ENCODE data around the gene PDE4C. TPM values are rescaled to one million over a fixed set of nuclear protein-coding genes. Genes with fewer than 3 reads are reported as not detected.

PDE4C gene
- total RNA-seq, 1 experiment from 2014 or later, result 0.42 TPM

DNA sequence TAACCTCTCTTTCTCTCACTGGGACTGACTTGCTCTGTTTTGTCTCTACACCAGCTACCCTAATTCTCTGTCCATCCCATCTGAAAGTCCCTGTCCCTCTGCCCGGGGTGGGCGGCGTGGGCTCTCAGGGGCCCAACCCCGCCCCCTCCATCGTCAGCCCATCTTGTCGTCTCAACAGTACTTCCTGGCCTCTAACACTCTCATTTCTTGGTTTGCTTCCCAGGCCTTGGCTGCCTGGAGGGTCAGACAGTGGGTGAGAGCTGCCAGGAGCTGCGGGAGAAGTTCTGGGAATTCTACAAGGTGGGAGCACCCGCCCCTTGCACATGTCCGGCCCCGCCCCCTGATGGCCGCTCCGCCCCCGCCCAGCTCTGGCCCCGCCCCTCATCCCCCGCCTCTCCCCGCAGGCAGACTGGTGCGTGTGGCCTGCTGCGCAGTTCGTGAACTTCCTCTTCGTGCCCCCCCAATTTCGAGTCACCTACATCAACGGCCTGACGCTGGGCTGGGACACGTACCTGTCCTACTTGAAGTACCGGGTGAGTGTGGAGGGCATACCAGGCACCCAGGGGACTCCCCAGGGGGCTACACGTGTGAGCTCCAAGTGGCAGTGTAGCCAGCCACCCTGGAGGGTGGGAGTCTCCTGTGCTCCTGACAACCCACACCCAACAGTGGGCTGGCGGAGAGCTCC is 31.5 kb downstream of the PDE4C start:
- H3K9me3 Mint-ChIP-seq (ENCODE audit: unreplicated experiment), result no peaks in the 10 kb centered on the region
- H3K27ac Mint-ChIP-seq (ENCODE audit: low read depth, unreplicated experiment), result no peak overlapping the region
- intact Hi-C loops (cut with micrococcal nuclease), result no loop called here
- POLR2A ChIA-PET, result interaction anchor here (0.7 to 4.9 kb wide), 5 partner anchors 9 to 86 kb away, joined by 3 to 147 read pairs (median 12); partner anchors contain the start of genes JUND and RAB3A
- no peaks in the 10 kb centered on the region for H3K27me3 Mint-ChIP-seq (ENCODE audit: insufficient read depth, unreplicated experiment)
- TF ChIP-seq CTCF (IDR thresholded peaks at IDR 0.05; ENCODE audit: unreplicated experiment), result no peak
- peak overlapping the region; percentile 78 for H3K4me3 Mint-ChIP-seq (ENCODE audit: unreplicated experiment)
- H3K4me1 Mint-ChIP-seq (ENCODE audit: insufficient read depth, unreplicated experiment), result peaks cover 12% of the 10 kb centered on the region
- DNase-seq (ENCODE audit: unreplicated experiment), result peak; percentile 65
- H3K36me3 Mint-ChIP-seq (ENCODE audit: insufficient read depth, unreplicated experiment), result peaks cover 31% of the 10 kb centered on the region
- CTCF ChIA-PET, result interaction anchor here (0.6 to 1.5 kb wide), 3 partner anchors 29 to 134 kb away, joined by 3 to 5 read pairs (median 4); no protein-coding TSS in a partner anchor
- BruUV-seq (replicated peaks), result no TSS peak

DNA sequence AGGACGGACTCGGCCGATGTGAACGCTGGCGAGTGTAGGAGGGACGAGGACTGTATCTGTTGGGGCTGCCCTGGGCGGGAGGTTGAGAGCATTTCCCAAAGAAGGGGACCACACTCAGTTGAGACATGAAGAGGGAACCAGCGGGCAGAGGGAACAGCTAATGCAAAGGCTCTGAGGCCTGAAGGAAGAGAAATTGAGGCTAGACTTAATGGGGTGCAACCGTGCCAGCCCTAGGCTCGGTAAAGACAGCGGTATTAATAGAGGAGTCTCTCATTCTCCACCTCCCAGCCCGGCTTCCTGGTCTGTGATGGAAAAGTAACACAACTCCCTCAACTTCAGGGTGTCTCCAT is 32.1 kb downstream of the PDE4C start:
- Mint-ChIP-seq H3K4me3 (ENCODE audit: unreplicated experiment) (peak overlapping the region; percentile 78), H3K36me3 (ENCODE audit: insufficient read depth, unreplicated experiment) (peaks cover 29% of the 10 kb centered on the region), H3K27ac (ENCODE audit: low read depth, unreplicated experiment) (no peak overlapping the region), H3K27me3 (ENCODE audit: insufficient read depth, unreplicated experiment) (no peaks in the 10 kb centered on the region), H3K9me3 (ENCODE audit: unreplicated experiment) (no peaks in the 10 kb centered on the region), H3K4me1 (ENCODE audit: insufficient read depth, unreplicated experiment) (peaks cover 12% of the 10 kb centered on the region)
- no TSS peak for BruUV-seq (replicated peaks)
- ChIA-PET CTCF (interaction anchor here (0.7 to 1.5 kb wide), 3 partner anchors 9 to 134 kb away, joined by 3 to 5 read pairs (median 4); no protein-coding TSS in a partner anchor), POLR2A (interaction anchor here (0.7 to 4.9 kb wide), 7 partner anchors 10 to 86 kb away, joined by 3 to 147 read pairs (median 12); partner anchors contain the start of genes JUND and RAB3A)
- DNase-seq (ENCODE audit: unreplicated experiment), result no peak
- intact Hi-C loops (cut with micrococcal nuclease), result no loop called here
- TF ChIP-seq CTCF (IDR thresholded peaks at IDR 0.05; ENCODE audit: unreplicated experiment), result no peak

DNA sequence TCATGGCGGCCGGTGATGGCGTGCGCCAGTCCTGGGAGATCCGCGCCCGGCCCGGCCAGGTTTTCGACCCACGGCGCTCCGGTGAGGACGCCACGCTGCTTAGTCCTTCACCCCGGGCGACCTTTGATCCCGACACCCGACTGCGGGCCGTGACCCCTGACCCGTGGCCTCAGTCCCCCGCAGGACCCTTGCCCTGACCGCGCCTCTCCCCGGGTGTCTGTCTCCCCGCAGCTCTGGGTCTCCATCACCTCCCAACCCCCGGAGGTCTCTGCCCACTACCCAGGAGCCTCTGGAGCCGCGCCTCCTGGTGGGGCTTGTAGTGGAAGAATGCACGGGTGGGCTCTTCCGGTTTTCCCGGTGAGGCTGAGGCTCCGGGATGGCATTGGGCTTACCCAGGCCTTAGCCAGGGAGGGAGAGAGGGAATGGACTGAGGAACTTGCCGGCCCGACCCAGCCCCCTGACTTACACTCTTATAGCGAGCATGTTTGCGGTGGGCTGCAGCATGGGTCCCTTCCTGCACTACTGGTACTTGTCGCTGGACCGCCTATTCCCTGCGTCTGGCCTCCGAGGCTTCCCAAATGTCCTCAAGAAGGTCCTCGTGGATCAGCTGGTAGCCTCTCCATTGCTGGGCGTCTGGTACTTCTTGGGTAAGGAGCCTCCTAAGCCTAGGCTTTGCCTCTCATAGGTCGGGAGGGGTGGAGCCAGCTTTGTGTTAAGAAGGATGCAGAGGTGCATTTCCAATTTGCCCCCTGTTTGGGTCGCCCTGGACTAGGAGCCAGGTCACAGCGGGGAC is 32.7 kb downstream of the PDE4C start:
- POLR2A ChIA-PET, result interaction anchor here (0.6 to 4.9 kb wide), 36 partner anchors 11 to 888 kb away, joined by 3 to 147 read pairs (median 4); partner anchors contain the start of genes CCDC124, GDF15, IFI30 and IQCN
- intact Hi-C loops (cut with micrococcal nuclease), result loop anchor here (2.0 kb wide), 1 partner anchor 217 kb away; no protein-coding TSS in a partner anchor
- Mint-ChIP-seq H3K4me1 (ENCODE audit: insufficient read depth, unreplicated experiment) (peaks cover 12% of the 10 kb centered on the region), H3K36me3 (ENCODE audit: insufficient read depth, unreplicated experiment) (peaks cover 26% of the 10 kb centered on the region), H3K9me3 (ENCODE audit: unreplicated experiment) (no peaks in the 10 kb centered on the region), H3K27me3 (ENCODE audit: insufficient read depth, unreplicated experiment) (no peaks in the 10 kb centered on the region), H3K27ac (ENCODE audit: low read depth, unreplicated experiment) (no peak overlapping the region), H3K4me3 (ENCODE audit: unreplicated experiment) (peak overlapping the region; percentile 78)
- CTCF ChIA-PET, result interaction anchor here (0.6 to 1.5 kb wide), 4 partner anchors 9 to 60 kb away, joined by 3 to 7 read pairs (median 4); no protein-coding TSS in a partner anchor
- no peak for DNase-seq (ENCODE audit: unreplicated experiment)
- TSS peak; percentile 36 for BruUV-seq (replicated peaks)
- TF ChIP-seq CTCF (IDR thresholded peaks at IDR 0.05; ENCODE audit: unreplicated experiment), result no peak

Data from MCF 10A (cell line).